ENCODE data around the gene USP47.

The USP47 gene

GRCh38 chr11:11942668-11943067 is 100.9 kb downstream of the USP47 start:
- no peak for DNase-seq (ENCODE audit: low spot score)

DNA sequence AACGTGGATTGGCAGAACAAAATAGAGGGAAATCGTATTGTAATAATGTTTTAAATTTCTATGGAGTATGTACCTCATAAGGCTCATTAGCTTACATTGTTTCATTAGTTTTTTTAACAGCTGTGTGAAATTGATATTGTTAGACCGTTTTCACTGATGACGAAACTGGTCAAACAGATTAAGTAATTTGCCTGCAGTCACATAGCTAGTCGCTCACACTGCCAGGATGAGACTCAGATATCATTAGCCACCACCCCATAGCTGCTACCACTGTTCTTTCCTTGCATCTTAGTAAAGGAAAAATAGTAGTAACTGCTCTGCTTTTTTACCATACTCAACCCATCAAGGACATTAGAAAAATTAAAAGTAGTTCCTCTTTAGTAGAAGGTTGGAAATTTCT is 102.7 kb downstream of the USP47 start:
- DNase-seq (ENCODE audit: low spot score): no peak

DNA sequence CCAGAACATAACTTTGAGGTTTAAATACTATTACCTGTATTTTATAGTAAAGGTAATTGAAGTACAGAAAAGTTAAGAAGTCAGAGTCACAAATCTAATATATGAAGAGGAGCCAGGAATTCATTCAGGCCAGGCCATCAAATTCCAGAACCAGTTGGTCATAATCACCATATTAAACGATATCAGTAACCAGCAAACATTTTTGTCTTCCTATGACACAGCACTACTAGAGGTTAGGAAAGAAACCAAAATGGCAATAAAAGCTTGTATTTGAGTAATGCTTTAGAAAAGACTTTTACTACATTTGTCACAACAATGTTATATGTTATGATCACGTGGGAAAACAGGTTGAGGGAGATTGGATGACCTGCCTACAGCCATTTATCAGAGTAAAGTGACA is 104.4 kb downstream of the USP47 start:
- DNase-seq (ENCODE audit: low spot score): no peak

GRCh38 chr11:11946878-11947277 is 105.1 kb downstream of the USP47 start:
- DNase-seq (ENCODE audit: low spot score): no peak

DNA sequence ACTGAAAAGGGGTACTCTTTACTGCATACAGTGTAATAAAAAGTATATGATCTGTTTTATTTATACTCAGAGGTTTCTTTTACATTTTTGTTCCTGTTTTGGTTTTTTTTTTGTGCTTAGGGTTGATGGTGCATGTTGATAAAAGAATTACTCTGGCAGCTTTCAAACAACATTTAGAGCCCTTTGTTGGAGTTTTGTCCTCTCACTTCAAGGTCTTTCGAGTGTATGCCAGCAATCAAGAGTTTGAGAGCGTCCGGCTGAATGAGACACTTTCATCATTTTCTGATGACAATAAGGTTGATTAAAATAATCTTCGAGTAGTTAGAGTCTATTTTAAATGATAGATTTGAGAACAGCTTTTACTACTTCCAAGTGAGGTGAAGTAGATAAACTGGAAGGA is 106.1 kb downstream of the USP47 start:
- DNase-seq (ENCODE audit: low spot score): no peak

GRCh38 chr11:11948242-11948947 is 106.6 kb downstream of the USP47 start:
- DNase-seq (ENCODE audit: low spot score): no peak

GRCh38 chr11:11949482-11949881 is 107.7 kb downstream of the USP47 start:
- no peak for DNase-seq (ENCODE audit: low spot score)

DNA sequence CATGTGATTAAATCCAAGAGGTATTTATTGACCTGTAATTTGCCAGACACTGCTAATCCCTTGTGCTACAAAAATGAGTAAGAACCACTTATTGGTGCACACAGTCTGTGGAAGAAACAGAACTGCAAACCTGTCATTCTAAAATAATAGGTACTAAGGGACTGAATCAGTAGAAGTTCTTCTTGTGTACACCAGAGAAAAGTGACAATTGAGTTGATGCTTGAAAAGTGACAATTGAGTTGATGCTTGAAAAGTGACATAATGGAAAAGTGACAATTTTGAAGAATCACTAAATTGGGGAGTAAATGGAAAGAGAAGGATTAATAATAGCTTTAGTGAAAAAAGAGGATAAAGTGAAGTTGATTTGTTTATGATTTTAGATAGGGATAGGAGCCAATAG is 110.3 kb downstream of the USP47 start:
- no peak for DNase-seq (ENCODE audit: low spot score)

- no peak for DNase-seq (ENCODE audit: low spot score)
Observed at GRCh38 chr11:11956006-11956405, 114.2 kb downstream of the USP47 start.

DNA sequence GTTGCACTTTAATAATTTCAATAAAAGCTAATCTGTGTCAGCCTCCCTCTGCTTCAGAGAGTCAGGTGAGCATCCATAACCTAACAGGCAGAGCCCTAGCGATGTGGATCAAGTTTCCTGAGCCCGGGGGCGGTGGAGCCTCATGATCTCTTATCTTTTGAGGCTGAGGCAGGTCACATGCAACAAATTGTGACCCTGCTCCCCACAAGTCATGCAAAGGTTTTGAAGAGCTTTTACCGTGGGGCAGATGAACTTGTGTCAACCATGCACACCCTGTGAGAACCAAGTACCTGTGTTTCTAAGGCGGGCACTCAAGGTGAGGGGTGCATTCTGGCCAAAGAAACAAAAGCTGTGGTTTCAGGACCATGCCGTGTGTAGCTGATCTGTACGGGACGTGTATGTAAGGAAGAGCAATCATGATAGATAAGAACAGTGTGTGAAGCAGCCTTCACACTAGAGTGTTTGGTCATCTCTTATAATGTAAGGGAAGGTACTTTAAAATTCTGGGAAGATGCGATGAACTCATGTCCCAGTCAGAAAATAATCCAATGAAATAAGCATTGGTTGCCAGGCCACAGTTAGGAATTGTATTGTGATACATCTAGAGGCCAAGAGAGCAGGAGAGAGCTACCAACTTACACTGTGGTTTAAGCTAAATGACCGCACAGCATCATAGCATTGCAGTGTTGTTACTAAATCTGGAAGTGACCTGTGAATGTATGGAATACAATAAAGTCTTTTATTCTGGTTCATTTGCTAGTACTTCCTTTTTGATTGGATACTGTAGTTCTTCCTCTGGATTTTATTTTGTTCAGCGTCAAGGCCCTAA is 116.8 kb downstream of the USP47 start:
- no peak for DNase-seq (ENCODE audit: low spot score)

DNA sequence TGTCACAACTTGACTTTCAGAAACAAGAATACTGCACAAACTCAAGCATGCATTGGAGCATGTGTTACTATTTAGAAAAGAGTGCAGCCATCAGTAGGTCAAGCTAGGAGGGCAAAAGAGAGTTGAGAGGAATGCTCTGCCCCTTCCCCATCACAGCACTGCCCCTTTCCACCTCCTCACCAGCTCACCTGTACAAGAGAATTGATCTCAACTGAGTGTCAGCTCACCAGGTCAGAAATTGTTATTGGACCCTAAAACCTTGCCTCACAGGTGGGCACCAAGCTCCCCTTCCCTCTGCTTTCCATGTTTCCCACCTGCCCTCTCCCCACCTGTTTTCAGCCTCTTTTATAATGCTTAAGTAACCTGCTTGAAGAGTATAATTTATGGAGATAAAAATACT is 117.8 kb downstream of the USP47 start:
- DNase-seq (ENCODE audit: low spot score): no peak

DNA sequence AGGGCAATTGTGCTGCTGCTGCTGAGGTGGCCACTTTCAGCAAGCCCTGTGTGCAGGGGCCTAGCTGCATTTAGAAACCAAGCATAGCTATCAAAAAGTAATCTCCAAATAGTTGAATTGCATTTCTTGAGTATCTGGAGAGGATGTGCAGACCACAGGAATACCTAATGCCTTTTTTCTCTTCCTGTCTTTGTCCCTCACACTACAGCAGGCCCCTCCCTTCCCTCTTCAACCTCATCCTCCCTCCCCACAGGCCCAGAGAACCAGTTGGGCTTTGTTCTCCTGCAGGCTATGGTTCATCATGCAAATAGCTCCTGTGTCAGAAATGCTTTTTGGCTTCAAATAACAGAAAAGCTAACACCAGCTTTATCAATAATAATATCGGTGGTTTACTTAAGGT is 118.9 kb downstream of the USP47 start:
- no peak for DNase-seq (ENCODE audit: low spot score)

- no peak for DNase-seq (ENCODE audit: low spot score)
Observed at GRCh38 chr11:11961399-11962028, 119.7 kb downstream of the USP47 start.

DNA sequence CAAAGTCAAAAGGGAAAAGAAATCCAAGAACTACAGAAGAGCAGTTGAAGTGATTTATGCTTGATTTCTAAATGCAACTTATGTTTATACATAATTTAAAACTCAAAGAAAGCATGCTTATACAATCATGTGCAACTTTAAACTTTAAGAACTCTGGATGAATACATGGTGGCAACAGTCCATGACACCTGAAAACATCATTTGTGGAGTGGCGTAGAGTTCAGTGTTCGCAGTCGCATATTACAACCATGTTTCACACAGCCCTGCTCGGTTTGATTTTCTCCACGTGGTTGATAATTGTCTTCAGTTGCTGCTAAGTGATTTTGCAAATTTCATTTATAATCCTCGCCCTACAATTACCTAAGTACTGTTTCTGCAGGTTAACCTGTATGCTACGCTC is 121.3 kb downstream of the USP47 start:
- DNase-seq (ENCODE audit: low spot score): no peak

DNA sequence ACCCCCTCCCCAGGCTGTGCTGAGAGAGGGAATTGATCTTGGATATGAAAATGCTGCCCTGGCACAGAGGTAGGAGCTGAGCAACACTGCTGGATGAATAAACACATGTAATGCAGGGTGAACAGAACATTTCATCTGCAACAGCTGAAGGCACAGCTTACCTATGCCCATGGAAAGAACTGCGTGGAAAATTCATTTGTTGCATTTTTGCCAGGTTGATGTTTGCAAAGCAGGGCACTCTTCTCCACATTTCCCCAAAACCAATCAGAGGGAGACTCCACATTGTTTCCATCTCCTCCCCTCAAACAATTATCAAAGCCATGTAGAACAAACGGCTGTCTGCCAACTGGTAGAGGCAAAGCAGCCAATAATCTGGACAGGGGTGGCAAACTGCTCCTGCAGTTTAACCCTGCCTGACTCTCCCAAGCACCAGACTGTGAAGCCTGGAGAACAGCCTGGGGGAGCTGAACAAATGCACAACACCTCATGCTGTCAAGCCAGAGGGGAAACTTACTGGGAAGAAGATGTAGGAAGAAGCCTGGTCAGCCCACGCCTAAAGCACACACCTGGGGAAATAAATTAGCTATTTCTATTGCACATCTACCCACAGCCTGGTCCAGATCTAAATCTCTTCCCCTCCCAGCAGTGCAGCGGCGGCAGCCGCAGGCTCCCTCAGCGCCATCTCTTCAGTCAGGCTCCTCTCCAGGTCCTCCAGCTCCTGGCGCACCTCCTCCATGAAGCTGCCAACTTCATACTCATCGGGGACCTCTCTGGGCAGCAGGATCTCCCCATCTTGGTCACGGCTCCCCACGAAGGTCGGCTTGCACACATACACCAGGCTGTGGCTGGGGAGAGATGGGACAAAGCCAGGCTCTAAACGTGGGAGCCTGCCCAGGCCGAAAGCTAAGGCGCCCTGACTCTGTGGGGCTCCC is 122.3 kb downstream of the USP47 start:
- DNase-seq (ENCODE audit: low spot score): no peak

GRCh38 chr11:11964774-11965150 is 123.0 kb downstream of the USP47 start:
- DNase-seq (ENCODE audit: low spot score): no peak

DNA sequence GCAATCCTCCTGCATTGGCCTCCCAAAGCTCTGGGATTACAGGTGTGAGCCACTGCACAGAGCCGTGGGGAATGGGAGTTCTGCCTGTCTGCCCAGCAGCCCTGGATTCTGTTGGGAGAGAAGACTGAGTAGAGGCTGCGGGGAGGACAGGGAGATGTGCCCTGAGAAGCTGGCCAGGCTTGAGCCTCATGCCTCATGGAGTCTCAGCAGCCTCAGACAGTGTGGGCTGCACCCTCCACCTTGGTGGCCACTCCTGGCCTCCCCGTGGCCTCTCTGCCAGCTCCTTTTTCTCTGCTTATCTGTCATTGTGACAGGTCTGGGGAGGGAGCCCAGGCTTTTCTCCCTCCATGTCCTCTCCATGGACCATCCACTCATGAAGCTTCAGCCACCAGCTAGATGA is 123.4 kb downstream of the USP47 start:
- no peak for DNase-seq (ENCODE audit: low spot score)

DNA sequence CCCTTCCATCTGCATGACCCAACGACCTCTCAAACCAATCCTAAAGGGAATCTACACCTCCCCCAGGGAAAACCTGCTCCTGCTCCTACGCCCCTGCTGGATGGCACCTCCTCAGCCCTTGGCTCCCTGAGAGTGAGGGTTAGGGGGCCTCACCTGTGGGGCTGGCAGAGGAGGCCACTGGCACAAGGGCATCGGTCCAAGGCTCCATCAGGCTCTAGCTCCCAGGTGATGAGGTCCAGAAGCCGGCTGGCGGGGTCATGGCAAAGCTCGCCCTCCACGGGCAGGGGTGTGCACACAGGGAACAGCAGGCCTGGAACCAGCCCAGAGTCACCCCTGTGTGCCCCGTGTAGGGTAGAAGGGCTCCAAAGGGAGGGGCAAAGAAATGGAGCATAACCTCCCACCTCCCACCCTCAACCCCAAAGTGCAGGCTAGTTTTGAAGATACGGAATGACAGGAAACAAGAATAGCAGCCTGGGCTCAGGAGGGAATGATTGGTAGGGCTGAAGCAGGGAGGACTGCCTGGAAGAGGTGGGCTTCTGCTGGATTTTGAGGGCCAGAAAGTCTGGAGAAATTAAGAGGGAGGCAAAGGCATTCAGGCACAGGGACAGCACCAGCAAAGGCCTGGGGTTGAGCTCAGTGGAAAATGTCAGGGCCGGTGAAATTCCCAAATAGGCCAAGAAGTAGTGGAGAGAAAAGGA is 124.0 kb downstream of the USP47 start:
- DNase-seq (ENCODE audit: low spot score): no peak

DNA sequence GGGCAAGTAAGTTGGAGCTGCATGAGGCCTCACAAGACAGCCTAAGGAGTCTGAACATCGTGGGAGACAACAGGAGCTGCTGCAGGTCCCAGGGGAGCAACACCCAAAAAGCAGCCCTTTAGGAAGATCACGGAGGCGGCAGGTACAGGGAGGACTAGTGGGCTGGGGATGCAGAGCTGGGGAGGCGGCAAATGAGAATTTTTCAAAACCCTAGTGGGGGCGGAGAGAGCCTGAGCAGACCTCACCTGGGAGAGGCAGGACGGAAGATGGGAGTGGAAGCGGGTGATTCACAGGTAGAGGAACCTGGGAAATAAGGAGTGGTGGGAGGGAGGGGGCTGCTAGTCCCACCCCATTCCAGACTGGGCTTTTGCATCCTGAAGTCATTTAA is 124.6 kb downstream of the USP47 start:
- no peak for DNase-seq (ENCODE audit: low spot score)

DNA sequence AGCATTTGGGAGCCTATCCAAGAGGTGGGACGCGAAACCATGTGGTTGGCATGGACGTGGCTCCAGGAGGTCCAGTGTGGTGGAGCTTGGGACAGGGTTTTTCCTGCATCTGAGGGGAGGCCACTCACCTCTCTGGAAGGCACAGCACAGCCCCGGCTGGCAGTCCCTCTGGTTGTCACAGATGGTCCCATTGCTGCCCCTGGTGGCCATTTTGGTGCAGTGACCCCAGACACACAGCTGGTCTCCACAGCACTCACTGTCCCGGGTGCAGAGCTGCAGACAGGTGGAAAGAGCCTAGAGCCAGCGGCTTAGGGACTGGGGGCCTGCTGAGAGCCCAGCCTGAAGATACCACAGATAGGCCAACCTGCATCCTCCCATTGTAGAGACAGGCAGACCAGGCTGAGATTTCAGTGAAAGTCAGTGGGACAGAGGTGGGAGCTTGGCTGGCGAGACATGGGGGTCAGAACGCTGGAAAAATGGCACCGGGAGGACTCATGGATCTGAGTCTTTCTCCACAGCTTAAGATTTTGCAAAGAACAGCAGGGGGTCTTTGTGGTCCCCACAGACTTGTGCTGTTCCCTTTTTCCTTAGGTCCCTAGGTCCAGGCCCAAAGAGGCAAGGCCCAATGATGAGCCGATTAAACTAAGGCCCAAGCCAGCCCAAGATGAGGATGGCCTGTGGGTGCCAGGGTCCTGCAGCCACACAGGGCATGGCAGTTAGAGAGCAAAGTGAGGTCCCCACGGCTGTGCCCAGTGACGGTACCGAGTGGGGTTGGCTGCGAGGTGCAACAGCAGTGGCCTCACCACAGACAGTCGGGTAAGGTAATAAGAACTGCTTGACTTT is 125.3 kb downstream of the USP47 start:
- peak; percentile 93 for DNase-seq (ENCODE audit: low spot score)

Measured in HuH-7 (cell line).